Endothelial cell of hepatic sinusoid (primary cell): ENCODE data around the gene AOAH.

ENCODE experiments used
- in situ Hi-C: cut with HindIII; loops from 2 replicates; pipeline ENCODE4 v1.10.0; 2017; ENCODE audit warnings: low sequenced_read_pairs

AOAH gene

GRCh38 chr7:36638140-36638539 lies 86.2 kb downstream of the AOAH start:
- in situ Hi-C loops = no loop called here

GRCh38 chr7:36637417-36637816 lies 86.9 kb downstream of the AOAH start:
- in situ Hi-C loops = no loop called here

GRCh38 chr7:36636126-36636525 lies 88.2 kb downstream of the AOAH start:
- in situ Hi-C loops = no loop called here

DNA sequence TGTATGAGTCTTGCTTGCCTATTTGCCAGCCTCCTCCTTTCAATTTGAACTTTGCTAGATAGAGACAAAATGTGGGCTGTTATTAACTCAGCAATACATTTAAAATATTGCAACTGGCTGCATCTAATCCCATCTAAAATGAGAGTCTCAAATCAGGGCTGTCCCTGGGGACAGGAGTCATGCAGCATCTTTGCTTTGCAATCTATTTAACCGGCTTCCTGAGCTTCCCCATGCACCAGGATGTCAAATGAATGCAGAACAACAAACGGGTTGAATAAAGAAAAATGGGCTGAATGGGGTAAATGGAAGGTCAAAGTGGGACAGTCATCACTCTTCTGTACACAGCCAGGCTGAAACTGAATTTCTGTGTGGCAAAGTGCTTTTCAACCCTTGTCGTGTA lies 89.2 kb downstream of the AOAH start:
- in situ Hi-C loops = no loop called here

- in situ Hi-C loops = no loop called here
These were observed 90.9 kb downstream of the AOAH start for GRCh38 chr7:36633377-36633776.

DNA sequence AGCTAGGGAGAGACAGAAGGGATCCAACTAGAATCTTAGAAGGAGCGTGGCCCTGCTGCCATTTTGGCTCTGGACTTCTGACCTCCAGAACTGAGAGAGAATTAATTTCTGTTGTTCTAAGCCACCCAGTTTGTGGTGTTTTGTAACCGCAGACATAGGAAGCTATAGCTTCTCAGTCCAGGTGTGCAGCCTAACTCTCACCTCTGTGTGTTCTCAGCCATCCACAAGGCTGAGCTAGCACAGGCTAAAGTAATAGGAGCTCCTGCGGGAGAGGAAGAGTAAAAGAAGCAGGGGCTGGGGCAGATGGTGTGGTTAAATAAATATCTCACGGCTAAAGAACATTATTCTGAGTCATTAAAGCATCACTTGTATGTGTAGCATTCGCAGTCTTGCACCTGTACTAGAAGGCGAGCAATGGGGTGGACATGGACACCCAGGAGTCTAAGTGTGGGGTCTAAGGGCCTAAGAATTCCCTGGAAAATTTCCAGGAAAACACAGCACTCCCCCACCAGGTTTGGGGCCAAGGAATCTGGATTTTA lies 94.1 kb downstream of the AOAH start:
- in situ Hi-C loops = no loop called here

DNA sequence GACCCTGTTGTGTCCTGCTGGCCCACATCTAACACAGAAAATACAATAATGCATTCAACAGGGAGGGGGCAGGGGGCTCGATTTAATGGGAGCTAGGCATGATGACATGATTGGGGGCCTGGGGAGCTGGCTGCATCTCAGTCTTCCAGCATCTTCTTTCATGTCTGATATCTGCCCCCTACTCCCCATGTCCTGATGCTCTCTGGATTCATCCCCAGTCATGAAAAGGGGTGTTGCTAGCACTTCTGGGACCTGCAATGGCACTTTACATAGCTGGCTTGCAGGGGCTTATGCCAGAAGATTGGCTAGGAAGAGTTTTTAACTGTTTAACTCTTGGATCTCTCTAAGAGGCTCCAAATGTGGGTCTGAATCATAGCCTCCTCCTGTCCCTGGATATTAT lies 94.9 kb downstream of the AOAH start:
- in situ Hi-C loops = no loop called here

GRCh38 chr7:36627836-36628235 lies 96.5 kb downstream of the AOAH start:
- in situ Hi-C loops = no loop called here

- in situ Hi-C loops = no loop called here
These were observed 98.2 kb downstream of the AOAH start for GRCh38 chr7:36626111-36626510.

DNA sequence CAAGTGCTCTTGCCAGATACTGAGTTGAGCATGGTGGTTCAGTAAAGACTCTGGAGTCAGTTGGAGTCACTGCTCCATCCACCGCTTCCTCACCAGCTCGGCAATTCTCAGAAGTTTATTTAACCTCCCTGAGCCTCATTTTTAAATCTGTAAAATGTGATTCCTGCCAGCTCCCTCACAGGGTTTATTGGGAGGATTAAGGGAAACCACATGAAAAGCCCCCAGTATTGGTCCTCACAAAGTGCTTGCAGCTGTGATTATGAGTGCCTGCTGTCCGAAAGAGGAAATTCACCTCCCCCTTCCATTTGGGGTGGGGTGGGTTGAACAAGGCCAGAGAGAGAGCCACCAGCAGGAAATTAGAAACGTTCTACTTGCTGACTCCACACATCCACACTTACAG lies 99.0 kb downstream of the AOAH start:
- in situ Hi-C loops = no loop called here

- in situ Hi-C loops = no loop called here
These were observed 101.0 kb downstream of the AOAH start for GRCh38 chr7:36623247-36623646.

- in situ Hi-C loops = no loop called here
These were observed 102.9 kb downstream of the AOAH start for GRCh38 chr7:36621396-36621795.

DNA sequence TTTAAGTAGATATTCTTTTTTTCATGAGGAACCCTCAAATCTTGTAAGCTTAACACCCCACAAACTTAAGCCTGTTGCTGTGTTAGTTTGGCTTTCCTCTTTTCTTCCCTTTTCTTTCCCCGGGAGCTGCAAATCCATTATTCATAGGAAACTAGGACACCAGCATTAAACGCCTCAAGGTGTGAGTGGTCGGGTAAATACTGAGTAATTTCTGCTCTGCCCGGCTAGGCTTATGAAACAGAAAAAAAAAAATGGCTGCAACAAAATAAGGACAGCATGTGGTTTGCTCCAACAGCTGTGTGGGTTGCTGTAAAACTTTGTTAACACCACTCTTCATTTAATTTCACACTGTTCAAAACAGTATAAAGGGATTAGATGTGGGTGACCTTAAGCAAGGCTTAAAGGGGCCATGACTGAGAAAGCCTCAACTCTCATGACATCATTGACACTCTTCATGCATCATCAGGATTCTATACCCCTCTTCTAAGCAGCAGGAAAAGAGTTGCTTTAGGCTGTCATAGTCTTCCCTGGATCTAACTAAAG lies 104.1 kb downstream of the AOAH start:
- in situ Hi-C loops = no loop called here

DNA sequence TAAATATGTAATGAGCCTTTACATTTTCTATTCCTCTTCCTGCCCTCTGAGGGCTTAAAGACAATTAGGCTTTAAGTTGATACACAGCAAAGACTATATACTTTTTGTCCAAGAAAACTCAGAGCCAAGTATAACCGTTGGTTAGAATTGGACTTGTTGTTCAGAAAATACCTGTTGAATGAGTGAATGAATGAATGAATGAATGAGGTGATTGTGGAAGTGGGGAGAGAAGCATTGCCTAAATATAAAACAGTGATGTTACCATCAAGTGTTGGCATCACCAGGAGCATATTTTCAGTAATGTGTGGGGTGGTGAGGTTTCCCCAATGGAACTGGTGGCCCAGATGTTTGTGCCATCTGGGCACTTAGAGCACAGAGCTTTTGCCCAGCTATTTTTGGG lies 106.9 kb downstream of the AOAH start:
- in situ Hi-C loops = no loop called here

DNA sequence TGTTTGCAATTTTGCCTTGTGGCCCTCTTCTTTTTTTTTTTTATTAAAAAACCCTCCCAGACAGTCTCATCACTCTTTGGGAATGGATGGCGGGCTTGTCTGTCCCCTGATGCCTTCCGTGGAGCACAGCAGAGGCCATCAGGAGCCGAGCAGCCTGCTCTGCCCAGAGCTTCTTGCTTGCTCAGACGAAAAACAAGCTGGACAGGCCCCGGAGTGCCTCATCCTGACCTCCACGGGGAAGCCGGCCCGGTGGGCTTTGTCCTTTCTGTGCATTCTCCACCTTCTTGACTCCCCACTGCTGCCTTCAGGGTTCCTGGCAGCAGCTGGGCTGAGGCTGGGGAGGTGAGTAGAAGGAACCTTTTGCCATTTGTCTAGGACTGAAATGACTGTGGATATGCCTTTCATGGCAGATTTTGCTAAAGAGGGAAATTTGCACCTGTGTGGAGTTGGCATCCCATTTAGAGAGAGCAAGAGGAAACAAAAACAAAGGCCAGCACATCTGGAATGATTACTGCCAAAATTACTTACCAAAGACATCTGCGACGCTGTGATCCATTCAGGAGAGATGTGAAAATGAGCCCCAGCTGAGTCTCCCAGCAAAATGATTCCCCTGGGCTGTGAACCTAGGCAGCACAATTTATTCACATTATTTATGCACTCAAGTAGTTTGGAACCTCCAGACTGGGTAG lies 108.3 kb downstream of the AOAH start:
- in situ Hi-C loops = no loop called here

- in situ Hi-C loops = no loop called here
These were observed 109.3 kb downstream of the AOAH start for GRCh38 chr7:36614959-36615358.

DNA sequence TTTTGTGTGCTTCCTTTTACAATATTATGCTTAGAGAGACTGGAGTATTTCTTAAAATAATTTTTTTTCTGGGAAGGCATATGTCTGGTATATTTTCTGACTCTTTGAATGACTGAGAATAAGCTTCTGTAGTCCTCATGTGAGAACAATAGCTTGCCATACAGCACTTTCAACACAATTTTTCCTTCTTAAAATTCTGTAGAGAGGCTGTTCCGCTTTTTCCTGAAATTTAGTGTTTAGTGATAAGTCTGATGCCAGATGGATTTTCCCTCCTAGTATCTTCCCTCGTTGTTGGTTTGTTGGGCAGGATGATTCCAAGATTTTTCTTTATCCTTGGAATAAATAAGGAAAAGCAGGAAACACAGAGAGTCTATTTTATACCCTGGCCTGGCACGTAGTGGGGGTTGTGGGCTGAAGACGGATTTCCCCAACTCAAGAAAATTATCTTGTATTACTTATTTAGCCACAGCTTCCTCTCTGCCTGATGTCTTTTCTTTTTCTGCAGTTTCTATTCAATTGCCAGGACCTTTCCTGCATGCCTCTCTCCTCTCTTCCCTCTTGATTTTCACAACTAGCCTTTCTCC lies 111.2 kb downstream of the AOAH start:
- in situ Hi-C loops = no loop called here

GRCh38 chr7:36611703-36612102 lies 112.6 kb downstream of the AOAH start:
- in situ Hi-C loops = no loop called here

DNA sequence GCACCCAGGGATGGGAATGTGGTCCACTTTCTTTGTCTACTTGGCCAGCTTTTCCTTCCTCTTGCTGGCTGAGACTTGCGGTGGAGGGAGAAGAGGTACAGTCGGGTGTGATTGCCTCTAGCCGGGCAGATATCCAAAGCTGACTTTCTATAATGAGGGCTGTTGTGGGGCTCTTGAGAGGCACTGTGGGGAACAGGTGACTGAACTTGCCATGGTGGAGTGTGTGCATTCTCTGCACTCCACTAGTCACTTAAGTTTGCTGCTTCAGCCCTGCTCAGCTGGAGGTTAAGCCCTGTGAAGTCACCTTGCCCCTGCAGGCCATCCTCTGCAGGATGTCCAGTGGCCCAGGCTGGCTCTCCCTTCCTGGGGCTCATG lies 116.6 kb downstream of the AOAH start:
- in situ Hi-C loops = no loop called here

GRCh38 chr7:36606976-36607720 lies 117.1 kb downstream of the AOAH start:
- in situ Hi-C loops = no loop called here

DNA sequence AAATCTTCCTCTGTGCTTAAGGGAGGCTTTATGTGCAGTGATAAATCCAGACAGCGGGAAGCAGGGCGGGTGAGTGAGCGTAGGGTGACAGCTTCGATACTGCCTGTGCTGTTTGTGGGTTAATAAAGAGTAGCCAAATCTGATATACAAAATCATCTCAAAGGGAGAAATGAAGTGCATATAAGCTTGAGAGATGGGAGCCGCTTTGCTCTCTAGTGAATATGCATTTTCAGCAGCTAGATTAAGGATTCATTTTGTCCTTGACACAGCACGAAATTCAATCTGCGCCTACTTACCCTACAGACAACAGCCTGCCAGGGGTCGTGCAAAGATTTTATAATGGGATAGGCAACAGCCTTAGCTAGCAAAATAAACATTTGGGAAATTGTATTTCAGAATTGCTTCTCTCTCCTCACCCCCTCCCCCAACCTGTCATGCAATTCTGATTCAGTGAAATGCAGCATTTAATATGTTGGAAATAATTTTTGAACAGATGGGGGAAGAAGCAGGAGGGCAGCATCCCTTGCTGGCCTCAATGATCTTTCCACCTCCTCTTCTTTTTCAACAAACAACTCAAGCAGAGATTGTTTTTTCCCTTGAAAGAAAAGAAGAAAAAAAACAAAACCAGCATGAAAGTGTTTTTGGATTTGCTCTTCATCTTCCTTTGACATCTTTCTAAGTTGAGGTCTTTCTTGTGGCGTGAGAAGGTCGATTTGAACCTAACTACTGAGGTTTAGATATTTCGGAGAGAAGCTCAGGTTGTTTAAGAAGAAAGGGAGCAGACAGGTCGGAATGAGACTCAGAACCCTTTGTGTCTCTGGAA lies 117.9 kb downstream of the AOAH start:
- in situ Hi-C loops = no loop called here
